ENCODE data around the gene CRYGD.
"Not testable (repeated sequence)": the region's sequence is repeated elsewhere in the genome, so short reads cannot be mapped to it uniquely, and the experiment has no call there.

The CRYGD gene

GRCh38 chr2:208103616-208104015, 20.7 kb downstream of the CRYGD start:
- Histone ChIP-seq H3K4me3 (ENCODE audit: low read length) (no peak overlapping the region), H3K27ac (ENCODE audit: low read length) (no peak overlapping the region), H3K27me3 (ENCODE audit: control insufficient read depth, insufficient read depth, low read length) (no peaks in the 10 kb centered on the region), H3K9me3 (ENCODE audit: control insufficient read depth, insufficient read depth, low read length) (no peaks in the 10 kb centered on the region), H3K36me3 (ENCODE audit: control insufficient read depth, insufficient read depth, low read length) (no peaks in the 10 kb centered on the region; the same call in 1 of the 2 replicates), H3K4me1 (ENCODE audit: control insufficient read depth, insufficient read depth, low read length) (no peaks in the 10 kb centered on the region)
- DNase-seq (ENCODE audit: low read depth, low spot score) = no peak
- WGBS (ENCODE audit: insufficient coverage, insufficient read length) = no CpG with 5 or more reads among the region's 3 CpGs

GRCh38 chr2:208101716-208102631, 22.4 kb downstream of the CRYGD start:
- no CpG with 5 or more reads among the region's 10 CpGs for WGBS (ENCODE audit: insufficient coverage, insufficient read length)
- Histone ChIP-seq H3K4me1 (ENCODE audit: control insufficient read depth, insufficient read depth, low read length) (no peaks in the 10 kb centered on the region), H3K4me3 (ENCODE audit: low read length) (no peak overlapping the region), H3K9me3 (ENCODE audit: control insufficient read depth, insufficient read depth, low read length) (no peaks in the 10 kb centered on the region), H3K27me3 (ENCODE audit: control insufficient read depth, insufficient read depth, low read length) (no peaks in the 10 kb centered on the region), H3K27ac (ENCODE audit: low read length) (no peak overlapping the region), H3K36me3 (ENCODE audit: control insufficient read depth, insufficient read depth, low read length) (no peaks in the 10 kb centered on the region; the same call in 1 of the 2 replicates)
- DNase-seq (ENCODE audit: low read depth, low spot score) = no peak

- no CpG with 5 or more reads among the region's 13 CpGs for WGBS (ENCODE audit: insufficient coverage, insufficient read length)
- Histone ChIP-seq H3K9me3 (ENCODE audit: control insufficient read depth, insufficient read depth, low read length) (no peaks in the 10 kb centered on the region), H3K27me3 (ENCODE audit: control insufficient read depth, insufficient read depth, low read length) (no peaks in the 10 kb centered on the region), H3K27ac (ENCODE audit: low read length) (no peak overlapping the region), H3K36me3 (ENCODE audit: control insufficient read depth, insufficient read depth, low read length) (no peaks in the 10 kb centered on the region; the same call in 1 of the 2 replicates), H3K4me3 (ENCODE audit: low read length) (no peak overlapping the region), H3K4me1 (ENCODE audit: control insufficient read depth, insufficient read depth, low read length) (no peaks in the 10 kb centered on the region)
- no peak for DNase-seq (ENCODE audit: low read depth, low spot score)
Observed at GRCh38 chr2:208099682-208100470, 24.4 kb downstream of the CRYGD start.

GRCh38 chr2:208098701-208099100, 25.6 kb downstream of the CRYGD start:
- no CpG with 5 or more reads among the region's 1 CpG for WGBS (ENCODE audit: insufficient coverage, insufficient read length)
- not testable (repeated sequence) for H3K4me3 ChIP-seq (ENCODE audit: low read length); H3K9me3 ChIP-seq (ENCODE audit: control insufficient read depth, insufficient read depth, low read length); H3K36me3 ChIP-seq (ENCODE audit: control insufficient read depth, insufficient read depth, low read length); H3K27me3 ChIP-seq (ENCODE audit: control insufficient read depth, insufficient read depth, low read length); H3K4me1 ChIP-seq (ENCODE audit: control insufficient read depth, insufficient read depth, low read length); DNase-seq (ENCODE audit: low read depth, low spot score); H3K27ac ChIP-seq (ENCODE audit: low read length)

- Histone ChIP-seq H3K9me3 (ENCODE audit: control insufficient read depth, insufficient read depth, low read length) (no peaks in the 10 kb centered on the region), H3K27ac (ENCODE audit: low read length) (no peak overlapping the region), H3K4me1 (ENCODE audit: control insufficient read depth, insufficient read depth, low read length) (no peaks in the 10 kb centered on the region), H3K4me3 (ENCODE audit: low read length) (no peak overlapping the region), H3K27me3 (ENCODE audit: control insufficient read depth, insufficient read depth, low read length) (no peaks in the 10 kb centered on the region), H3K36me3 (ENCODE audit: control insufficient read depth, insufficient read depth, low read length) (no peaks in the 10 kb centered on the region; the same call in 1 of the 2 replicates)
- no peak for DNase-seq (ENCODE audit: low read depth, low spot score)
- no CpG with 5 or more reads among the region's 2 CpGs for WGBS (ENCODE audit: insufficient coverage, insufficient read length)
Observed at GRCh38 chr2:208098267-208098666, 26.1 kb downstream of the CRYGD start.

GRCh38 chr2:208097801-208098200, 26.5 kb downstream of the CRYGD start:
- WGBS (ENCODE audit: insufficient coverage, insufficient read length) = no CpG with 5 or more reads among the region's 5 CpGs
- Histone ChIP-seq H3K36me3 (ENCODE audit: control insufficient read depth, insufficient read depth, low read length) (no peaks in the 10 kb centered on the region; the same call in 1 of the 2 replicates), H3K4me3 (ENCODE audit: low read length) (no peak overlapping the region), H3K27me3 (ENCODE audit: control insufficient read depth, insufficient read depth, low read length) (no peaks in the 10 kb centered on the region), H3K4me1 (ENCODE audit: control insufficient read depth, insufficient read depth, low read length) (no peaks in the 10 kb centered on the region), H3K9me3 (ENCODE audit: control insufficient read depth, insufficient read depth, low read length) (no peaks in the 10 kb centered on the region), H3K27ac (ENCODE audit: low read length) (no peak overlapping the region)
- DNase-seq (ENCODE audit: low read depth, low spot score) = no peak

- no peak for DNase-seq (ENCODE audit: low read depth, low spot score)
- no peaks in the 10 kb centered on the region for H3K27me3 ChIP-seq (ENCODE audit: control insufficient read depth, insufficient read depth, low read length)
- no CpG with 5 or more reads among the region's 3 CpGs for WGBS (ENCODE audit: insufficient coverage, insufficient read length)
Observed at GRCh38 chr2:208097313-208097712, 27.0 kb downstream of the CRYGD start.

GRCh38 chr2:208096080-208096479, 28.2 kb downstream of the CRYGD start:
- no CpG with 5 or more reads among the region's 3 CpGs for WGBS (ENCODE audit: insufficient coverage, insufficient read length)
- H3K27me3 ChIP-seq (ENCODE audit: control insufficient read depth, insufficient read depth, low read length) = no peaks in the 10 kb centered on the region
- no peaks in the 10 kb centered on the region for H3K4me1 ChIP-seq (ENCODE audit: control insufficient read depth, insufficient read depth, low read length)

More at GRCh38 chr2:208097313-208097712, 27.0 kb downstream of the CRYGD start:
- no peak overlapping the region for H3K4me3 ChIP-seq (ENCODE audit: low read length)
- no peak overlapping the region for H3K27ac ChIP-seq (ENCODE audit: low read length)
- no peaks in the 10 kb centered on the region for H3K4me1 ChIP-seq (ENCODE audit: control insufficient read depth, insufficient read depth, low read length)
- H3K9me3 ChIP-seq (ENCODE audit: control insufficient read depth, insufficient read depth, low read length) = no peaks in the 10 kb centered on the region
- H3K36me3 ChIP-seq (ENCODE audit: control insufficient read depth, insufficient read depth, low read length) = no peaks in the 10 kb centered on the region; the same call in 1 of the 2 replicates

GRCh38 chr2:208093128-208093527, 31.2 kb downstream of the CRYGD start:
- Histone ChIP-seq H3K27me3 (ENCODE audit: control insufficient read depth, insufficient read depth, low read length) (no peaks in the 10 kb centered on the region), H3K36me3 (ENCODE audit: control insufficient read depth, insufficient read depth, low read length) (no peaks in the 10 kb centered on the region), H3K4me1 (ENCODE audit: control insufficient read depth, insufficient read depth, low read length) (no peaks in the 10 kb centered on the region), H3K4me3 (ENCODE audit: low read length) (no peak overlapping the region), H3K27ac (ENCODE audit: low read length) (no peak overlapping the region), H3K9me3 (ENCODE audit: control insufficient read depth, insufficient read depth, low read length) (no peaks in the 10 kb centered on the region)
- DNase-seq (ENCODE audit: low read depth, low spot score) = no peak

More at GRCh38 chr2:208096080-208096479, 28.2 kb downstream of the CRYGD start:
- H3K36me3 ChIP-seq (ENCODE audit: control insufficient read depth, insufficient read depth, low read length) = no peaks in the 10 kb centered on the region; the same call in 1 of the 2 replicates
- no peak overlapping the region for H3K27ac ChIP-seq (ENCODE audit: low read length)
- H3K4me3 ChIP-seq (ENCODE audit: low read length) = no peak overlapping the region
- no peaks in the 10 kb centered on the region for H3K9me3 ChIP-seq (ENCODE audit: control insufficient read depth, insufficient read depth, low read length)
- DNase-seq (ENCODE audit: low read depth, low spot score) = no peak

GRCh38 chr2:208092093-208092832, 32.1 kb downstream of the CRYGD start:
- Histone ChIP-seq H3K27ac (ENCODE audit: low read length) (no peak overlapping the region), H3K9me3 (ENCODE audit: control insufficient read depth, insufficient read depth, low read length) (no peaks in the 10 kb centered on the region), H3K4me3 (ENCODE audit: low read length) (no peak overlapping the region), H3K36me3 (ENCODE audit: control insufficient read depth, insufficient read depth, low read length) (no peaks in the 10 kb centered on the region), H3K27me3 (ENCODE audit: control insufficient read depth, insufficient read depth, low read length) (no peaks in the 10 kb centered on the region), H3K4me1 (ENCODE audit: control insufficient read depth, insufficient read depth, low read length) (no peaks in the 10 kb centered on the region)
- no CpG with 5 or more reads among the region's 1 CpG for WGBS (ENCODE audit: insufficient coverage, insufficient read length)
- no peak for DNase-seq (ENCODE audit: low read depth, low spot score)

Measured in iPS DF 6.9 (cell line).